Adrenal gland (tissue), 5 donors: Measurements from ENCODE around the gene TIMM17A.

ENCODE experiments used
- CTCF ChIP-seq, 6 experiments: fragments of 450-650 bp in 4 of 6; fragments of 200-600 bp in 2 of 6; sonication (generic) in 1 of 6; IDR thresholded peaks; 1 replicate in 5 of 6; 2 replicates in 1 of 6; pipeline versions ENCODE4 v1.5.1 to v1.8.0; 2016 to 2021; ENCODE audit warnings: antibody characterized with exemption in 6 of 6, mild to moderate bottlenecking in 2 of 6, moderate library complexity in 1 of 6
- POLR2A ChIP-seq, 2 donors: fragments of 450-650 bp; IDR thresholded peaks; one replicate each; pipeline ENCODE4 v1.6.1; 2017; ENCODE audit warnings: antibody characterized with exemption in 2 of 2, mild to moderate bottlenecking in 2 of 2, moderate library complexity in 1 of 2
- donor health status: DM: no; HTN: no; CAD: no.

GRCh38 chr1:201939574-201939973, 15.7 kb upstream of the TIMM17A start:
- TF ChIP-seq CTCF (IDR thresholded peaks at IDR 0.05) (no peak), POLR2A (IDR thresholded peaks at IDR 0.05) (no peak)
